ENCODE results near the gene GCNT2. TPM values are rescaled to one million over a fixed set of nuclear protein-coding genes. Genes with fewer than 3 reads are reported as not detected.
"Not testable (repeated sequence)": the region's sequence is repeated elsewhere in the genome, so short reads cannot be mapped to it uniquely, and the experiment has no call there.

GCNT2 gene
- total RNA-seq, 1 donor from 2014 or later: 9.7 TPM

DNA sequence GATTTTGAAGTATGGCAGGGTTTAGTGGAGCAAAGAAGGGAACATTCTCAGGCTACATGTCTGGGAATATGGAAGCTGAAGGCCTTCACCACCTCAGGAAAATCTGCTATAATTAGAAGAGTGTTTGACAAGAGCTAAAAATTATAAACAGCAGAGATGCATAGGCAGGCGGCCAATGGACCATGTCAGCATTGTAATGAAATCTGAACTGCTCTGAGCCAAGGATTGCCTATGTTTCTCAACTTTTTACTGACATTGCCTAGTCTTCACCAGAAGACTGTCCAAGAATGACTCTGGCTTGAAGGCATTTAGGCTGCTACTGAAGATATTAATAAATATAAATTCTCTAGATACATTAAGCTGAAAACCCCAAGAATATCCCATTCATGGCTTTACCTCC is 89.1 kb downstream of the GCNT2 start:
- DNase-seq (ENCODE audit: low spot score): no peak

DNA sequence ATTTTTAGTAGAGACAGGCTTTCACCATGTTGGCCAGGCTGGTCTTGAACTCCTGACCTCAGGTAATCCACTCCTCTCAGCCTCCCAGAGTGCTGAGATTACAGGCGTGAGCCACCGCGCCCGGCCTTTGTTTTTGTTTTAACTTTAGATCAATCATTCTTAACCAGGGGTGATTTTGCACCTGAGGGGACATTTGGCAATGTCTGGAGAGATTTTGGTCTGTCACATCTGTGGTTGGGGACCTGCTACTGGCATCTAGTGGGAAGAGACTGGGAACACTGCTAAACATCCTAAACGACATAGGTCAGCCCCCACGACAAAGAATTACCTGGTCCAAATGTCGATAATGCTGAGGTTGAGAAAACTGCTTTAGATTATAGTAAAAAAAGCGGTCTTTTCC is 91.0 kb downstream of the GCNT2 start:
- DNase-seq (ENCODE audit: low spot score): no peak

GRCh38 chr6:10613077-10613476 is 91.9 kb downstream of the GCNT2 start:
- no peak for DNase-seq (ENCODE audit: low spot score)

GRCh38 chr6:10613723-10614122 is 92.6 kb downstream of the GCNT2 start:
- DNase-seq (ENCODE audit: low spot score): no peak

GRCh38 chr6:10615675-10616074 is 94.5 kb downstream of the GCNT2 start:
- no peak for DNase-seq (ENCODE audit: low spot score)

GRCh38 chr6:10616266-10616665 is 95.1 kb downstream of the GCNT2 start:
- DNase-seq (ENCODE audit: low spot score): not testable (repeated sequence)

- no peak for DNase-seq (ENCODE audit: low spot score)
Measured at GRCh38 chr6:10617008-10617696, 96.0 kb downstream of the GCNT2 start.

DNA sequence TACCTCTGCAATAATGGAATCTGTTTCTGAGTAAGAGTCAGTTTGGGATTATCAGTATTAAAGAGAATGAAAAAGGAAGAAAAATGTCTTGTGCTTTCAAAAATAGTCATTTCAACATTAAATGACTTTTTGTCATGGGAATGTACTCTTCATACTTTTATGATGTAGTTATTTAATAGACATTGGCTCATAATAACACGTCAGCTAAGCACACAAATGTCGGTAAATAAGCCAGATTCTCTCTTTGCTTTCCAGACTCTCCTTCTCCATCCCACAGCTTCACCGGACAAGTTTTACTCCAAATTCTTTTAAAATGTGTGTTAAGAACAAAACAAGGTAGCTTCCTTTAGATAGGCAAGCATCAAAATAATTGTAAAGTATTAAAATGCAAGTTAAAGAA is 97.3 kb downstream of the GCNT2 start:
- no peak for DNase-seq (ENCODE audit: low spot score)

- no peak for DNase-seq (ENCODE audit: low spot score)
Measured at GRCh38 chr6:10621213-10621612, 100.1 kb downstream of the GCNT2 start.

DNA sequence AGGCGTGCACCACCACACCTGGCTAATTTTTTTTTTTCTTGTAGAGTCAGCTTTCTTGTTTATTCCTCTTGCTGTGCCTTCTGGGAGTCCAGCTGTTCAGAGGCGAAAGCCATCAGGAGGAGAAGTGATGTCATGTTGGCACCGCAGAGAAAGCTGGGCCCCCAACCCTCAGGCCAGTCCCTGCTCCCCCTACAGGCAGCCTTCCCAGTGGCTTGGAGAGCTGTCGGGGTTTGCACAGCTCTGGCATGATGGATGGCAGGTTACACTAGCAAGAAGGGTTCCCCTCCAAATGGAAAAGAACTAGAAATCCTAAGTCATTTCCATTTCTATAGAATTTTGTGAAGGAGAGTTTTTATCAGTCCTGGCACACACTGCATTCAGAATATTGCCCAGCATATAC is 100.7 kb downstream of the GCNT2 start:
- DNase-seq (ENCODE audit: low spot score): no peak

DNA sequence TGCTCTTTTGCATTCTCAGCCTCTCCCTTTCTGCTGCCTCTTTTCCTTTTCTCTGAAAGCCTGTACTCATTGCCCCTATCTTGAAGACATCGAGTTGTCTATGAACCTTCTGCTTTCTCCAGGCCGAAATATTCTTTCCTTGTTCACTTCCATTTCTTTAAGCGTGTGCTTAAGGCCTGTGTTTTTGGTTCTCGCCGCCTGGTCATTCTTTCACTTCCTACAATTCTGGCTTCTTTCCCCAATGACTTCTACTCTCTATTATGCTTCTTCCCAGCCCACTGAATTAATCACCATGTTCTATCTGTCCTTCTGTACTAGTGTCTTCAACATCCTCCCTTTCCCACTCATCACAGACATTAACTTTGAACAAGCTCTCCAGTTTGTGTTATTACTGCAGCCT is 103.7 kb downstream of the GCNT2 start:
- no peak for DNase-seq (ENCODE audit: low spot score)

DNA sequence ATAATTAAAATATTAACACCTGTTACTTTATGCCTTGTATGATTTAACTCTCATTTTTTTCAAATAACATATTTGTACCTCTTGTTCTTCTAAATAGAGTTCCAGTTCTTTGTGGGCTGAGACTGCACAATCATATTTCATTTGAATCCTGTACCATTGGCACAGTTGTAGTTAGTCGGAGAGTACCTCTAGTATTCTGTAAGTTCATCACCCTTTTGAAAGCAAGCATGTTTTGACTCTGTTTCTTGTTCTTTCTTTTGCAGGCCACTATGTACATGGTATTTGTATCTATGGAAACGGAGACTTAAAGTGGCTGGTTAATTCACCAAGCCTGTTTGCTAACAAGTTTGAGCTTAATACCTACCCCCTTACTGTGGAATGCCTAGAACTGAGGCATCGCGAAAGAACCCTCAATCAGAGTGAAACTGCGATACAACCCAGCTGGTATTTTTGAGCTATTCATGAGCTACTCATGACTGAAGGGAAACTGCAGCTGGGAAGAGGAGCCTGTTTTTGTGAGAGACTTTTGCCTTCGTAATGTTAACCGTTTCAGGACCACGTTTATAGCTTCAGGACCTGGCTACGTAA is 105.1 kb downstream of the GCNT2 start:
- no peak for DNase-seq (ENCODE audit: low spot score)

- no peak for DNase-seq (ENCODE audit: low spot score)
Measured at GRCh38 chr6:10627800-10628199, 106.6 kb downstream of the GCNT2 start.

DNA sequence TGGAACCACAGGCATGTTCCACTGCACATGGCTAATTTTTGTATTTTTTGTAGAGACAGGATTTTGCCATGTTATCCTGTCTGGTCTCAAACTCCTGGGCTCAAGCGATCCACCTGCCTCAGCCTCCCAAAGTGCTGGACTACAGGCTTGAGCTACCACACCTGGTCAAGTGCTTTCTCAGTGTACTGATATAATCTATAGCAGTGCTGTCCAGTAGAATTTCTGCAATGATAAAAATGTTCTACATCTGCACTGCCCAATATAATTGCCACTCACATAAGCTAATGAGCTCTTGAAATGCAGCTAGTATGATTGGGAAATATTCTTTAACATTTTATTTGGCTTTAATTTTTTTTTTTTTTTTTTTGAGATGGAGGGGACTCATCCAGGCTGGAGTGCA is 109.0 kb downstream of the GCNT2 start:
- no peak for DNase-seq (ENCODE audit: low spot score)

- DNase-seq (ENCODE audit: low spot score): no peak
Measured at GRCh38 chr6:10633216-10633615, 112.1 kb downstream of the GCNT2 start.

DNA sequence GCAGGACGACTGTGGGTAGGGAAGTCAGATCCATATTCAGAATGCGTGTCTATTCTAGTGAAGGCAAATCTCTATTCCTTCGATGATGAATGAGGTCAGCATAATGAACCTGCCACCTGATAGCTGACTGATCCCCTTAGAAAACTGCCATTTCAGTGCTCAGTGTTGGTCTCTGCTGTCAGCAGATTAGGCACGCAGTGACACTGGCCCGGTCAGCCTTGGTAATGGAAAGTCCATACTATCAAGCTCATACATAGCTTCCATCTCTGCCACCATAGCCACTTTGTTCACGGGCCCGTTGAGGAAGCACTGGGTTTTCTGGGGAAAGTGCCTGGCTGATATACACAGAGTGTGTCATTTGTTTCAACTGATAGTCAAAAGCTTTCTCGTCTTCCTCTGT is 119.3 kb downstream of the GCNT2 start:
- no peak for DNase-seq (ENCODE audit: low spot score)

GRCh38 chr6:10641528-10641927 is 120.4 kb downstream of the GCNT2 start:
- no peak for DNase-seq (ENCODE audit: low spot score)

GRCh38 chr6:10643201-10643651 is 122.1 kb downstream of the GCNT2 start:
- no peak for DNase-seq (ENCODE audit: low spot score)

- no peak for DNase-seq (ENCODE audit: low spot score)
Measured at GRCh38 chr6:10644225-10644624, 123.1 kb downstream of the GCNT2 start.

DNA sequence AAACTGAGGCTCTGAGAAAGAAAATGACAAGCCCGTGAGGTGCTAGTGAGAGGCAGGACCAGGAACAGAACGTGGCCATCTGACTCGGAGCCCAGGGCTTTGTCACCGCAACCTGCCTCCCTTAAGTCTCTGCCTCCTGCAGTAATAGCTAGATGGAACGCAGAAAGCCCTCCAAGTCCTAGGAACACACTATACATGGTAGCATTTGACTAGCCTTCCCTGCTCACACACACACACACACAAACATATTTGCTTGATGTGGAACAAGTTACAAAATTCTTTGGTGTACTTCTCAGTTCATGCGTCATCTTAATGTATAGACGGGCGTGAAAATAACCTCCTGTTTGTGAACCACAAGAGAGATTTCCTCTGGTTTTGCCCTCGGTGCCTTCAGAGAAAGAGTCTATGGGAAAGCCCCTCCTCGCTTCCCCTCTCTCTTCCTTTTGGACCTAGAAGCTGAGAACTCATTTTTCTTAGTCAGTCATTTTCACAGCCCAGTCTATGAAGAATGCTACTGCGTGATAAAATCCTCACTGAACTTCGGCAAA is 134.4 kb downstream of the GCNT2 start:
- no peak for DNase-seq (ENCODE audit: low spot score)

DNA sequence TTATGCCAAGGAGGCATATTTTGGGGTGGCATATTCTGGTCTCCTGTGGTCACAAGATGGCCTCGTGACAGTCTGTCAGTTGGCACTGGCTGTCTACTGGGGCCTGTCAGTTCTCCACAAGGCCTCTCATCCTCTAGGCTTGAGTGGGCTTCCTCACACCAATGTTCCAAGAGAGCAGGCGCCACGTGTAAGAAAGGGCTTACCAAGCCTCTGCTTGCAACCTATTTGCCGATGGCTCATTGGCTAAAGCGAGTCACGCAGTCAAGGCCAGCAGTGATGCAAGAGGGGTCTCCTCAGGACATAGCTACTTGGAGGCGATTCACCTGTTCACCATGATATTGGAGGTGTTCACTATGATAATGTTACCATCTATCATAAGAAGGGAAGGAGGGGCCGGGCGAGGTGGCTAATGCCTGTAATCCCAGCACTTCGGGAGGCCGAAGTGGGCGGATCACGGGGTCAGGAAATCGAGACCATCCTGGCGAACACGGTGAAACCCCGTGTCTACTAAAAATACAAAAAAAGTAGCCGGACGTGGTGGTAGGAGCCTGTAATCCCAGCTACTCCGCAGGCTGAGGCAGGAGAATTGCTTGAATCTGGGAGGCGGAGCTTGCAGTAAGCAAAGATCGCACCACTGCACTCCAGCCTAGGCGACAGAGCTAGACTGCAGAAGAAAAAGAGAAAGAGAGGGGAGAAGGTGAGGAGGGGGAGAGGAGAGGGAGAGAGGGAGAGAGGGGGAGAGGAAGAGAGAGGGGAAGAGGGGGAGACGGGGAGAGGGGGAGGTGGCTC is 138.0 kb downstream of the GCNT2 start:
- DNase-seq (ENCODE audit: low spot score): no peak

DNA sequence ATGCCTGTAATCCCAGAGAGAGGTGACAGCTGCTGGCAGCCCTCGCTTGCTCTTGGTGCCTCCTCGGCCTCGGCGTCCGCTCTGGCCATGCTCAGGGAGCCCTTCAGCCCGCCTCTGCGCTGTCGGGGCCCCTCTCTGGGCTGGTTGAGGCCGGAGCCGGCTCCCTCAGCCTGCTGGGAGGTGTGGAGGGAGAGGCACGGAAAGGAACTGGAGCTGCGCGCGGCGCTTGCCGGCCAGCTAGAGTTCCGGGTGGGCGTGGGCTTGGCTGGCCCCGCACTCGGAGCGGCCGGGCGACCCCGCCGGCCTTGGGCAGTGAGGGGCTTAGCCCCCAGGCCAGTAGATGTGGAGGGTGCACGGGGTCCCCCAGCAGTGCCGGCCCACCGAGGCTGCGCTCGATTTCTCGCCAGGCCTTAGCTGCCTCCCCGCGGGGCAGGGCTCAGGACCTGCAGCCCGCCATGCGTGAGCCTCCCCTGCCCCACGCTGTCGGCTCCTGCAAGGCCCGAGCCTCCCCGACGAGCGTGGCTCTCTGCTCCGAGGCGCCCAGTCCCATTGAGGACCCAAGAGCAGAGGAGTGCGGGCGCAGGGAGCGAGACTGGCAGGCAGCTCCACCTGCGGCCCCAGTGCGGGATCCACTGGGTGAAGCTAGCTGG is 138.7 kb downstream of the GCNT2 start:
- DNase-seq (ENCODE audit: low spot score): no peak
